Common myeloid progenitor, CD34-positive (primary cell): ENCODE measurements around the gene MLST8.

ENCODE experiments used
- CTCF ChIA-PET: fragments of 350-600 bp; sonication (Branson Sonifier 250); formaldehyde crosslinking; loops from one replicate; lab custom pipeline; 2021; ENCODE audit warnings: antibody characterized with exemption; lab: Charles Lee
- POLR2A ChIA-PET: fragments of 350-600 bp; sonication (Branson Sonifier 250); formaldehyde crosslinking; loops from one replicate; lab custom pipeline; 2021; ENCODE audit warnings: antibody characterized with exemption; lab: Charles Lee
- DNase-seq, 3 donors: peaks; one replicate each; pipeline versions ENCODE4 v3.0.0 to v3.0.0-alpha.2; 2013
- H3K27ac ChIP-seq, 2 experiments: 1 replicate in 1 of 2; 2 replicates in 1 of 2; pipeline ENCODE4 v1.7.0; 2013; ENCODE audit warnings: inconsistent platforms in 2 of 2, low read length in 2 of 2, mild to moderate bottlenecking in 2 of 2, low read depth in 1 of 2, moderate library complexity in 1 of 2; ENCODE audit not compliant: severe bottlenecking in 2 of 2, insufficient read depth in 1 of 2, poor library complexity in 1 of 2
- H3K27me3 ChIP-seq, 5 experiments: replicated peaks in 2 of 5; 1 replicate in 3 of 5; 2 replicates in 2 of 5; pipeline versions ENCODE4 v1.6.1 to v1.7.0; 2013; ENCODE audit warnings: low read length in 4 of 5, mild to moderate bottlenecking in 2 of 5, moderate library complexity in 2 of 5, inconsistent platforms in 1 of 5; ENCODE audit not compliant: insufficient read depth in 5 of 5, control insufficient read depth in 4 of 5
- H3K36me3 ChIP-seq, 4 experiments: 1 replicate in 2 of 4; 2 replicates in 2 of 4; pipeline versions ENCODE4 v1.6.1 to v1.7.0; 2013; ENCODE audit warnings: low read length in 3 of 4, control low read depth in 1 of 4, mild to moderate bottlenecking in 1 of 4; ENCODE audit not compliant: control insufficient read depth in 4 of 4, insufficient read depth in 4 of 4
- H3K4me1 ChIP-seq, 4 experiments: 1 replicate in 3 of 4; 2 replicates in 1 of 4; pipeline versions ENCODE4 v1.6.1 to v1.7.1; 2013; ENCODE audit warnings: low read length in 3 of 4, mild to moderate bottlenecking in 3 of 4, control low read depth in 1 of 4, inconsistent platforms in 1 of 4, moderate library complexity in 1 of 4; ENCODE audit not compliant: control insufficient read depth in 4 of 4, insufficient read depth in 4 of 4; ENCODE audit errors: control extremely low read depth in 1 of 4
- H3K4me3 ChIP-seq, 7 experiments: 1 replicate in 4 of 7; 2 replicates in 3 of 7; pipeline versions ENCODE4 v1.5.1 to v1.7.0; 2013; ENCODE audit warnings: mild to moderate bottlenecking in 7 of 7, low read length in 6 of 7, moderate library complexity in 6 of 7, inconsistent platforms in 2 of 7, low read depth in 2 of 7, control low read depth in 1 of 7; ENCODE audit not compliant: insufficient read depth in 4 of 7, control insufficient read depth in 1 of 7; ENCODE audit errors: extremely low read depth in 1 of 7
- H3K9me3 ChIP-seq, 5 experiments: 1 replicate in 4 of 5; 2 replicates in 1 of 5; pipeline versions ENCODE4 v1.6.1 to v1.7.1; 2013; ENCODE audit warnings: low read length in 4 of 5, mild to moderate bottlenecking in 2 of 5, inconsistent platforms in 1 of 5, low read depth in 1 of 5, moderate library complexity in 1 of 5; ENCODE audit not compliant: control insufficient read depth in 4 of 5, insufficient read depth in 2 of 5; ENCODE audit errors: control extremely low read depth in 1 of 5
- WGBS: methylation state at CpG from one replicate; pipeline ENCODE4 v1.1.5; 2013; ENCODE audit not compliant: insufficient coverage; 5-methylcytosine and 5-hydroxymethylcytosine counted together

The MLST8 gene

GRCh38 chr16:2243781-2244180 is 38.5 kb downstream of the MLST8 start:
- WGBS = 99% methylated on average over 9 of the region's 11 CpGs
- DNase-seq = no peak
- H3K36me3 ChIP-seq = peaks cover 10 to 48% (median 34%) of the 10 kb centered on the region in 4 experiments
- no peaks in the 10 kb centered on the region for H3K4me1 ChIP-seq
- peaks cover 0 to 1% (median 0%) of the 10 kb centered on the region in 5 experiments for H3K27me3 ChIP-seq
- H3K4me3 ChIP-seq = no peak overlapping the region
- POLR2A ChIA-PET = no interaction called here
- no peaks in the 10 kb centered on the region for H3K9me3 ChIP-seq
- no peak overlapping the region for H3K27ac ChIP-seq
- CTCF ChIA-PET = interaction anchor here (1.2 kb wide), 1 partner anchor 8 kb away, joined by 4 read pairs; no protein-coding TSS in a partner anchor

- 98% methylated on average over 17 of the region's 17 CpGs for WGBS
- ChIA-PET CTCF (interaction anchor here (1.0 kb wide), 1 partner anchor 225 kb away, joined by 3 read pairs; no protein-coding TSS in a partner anchor), POLR2A (no interaction called here)
- no peak for DNase-seq
- Histone ChIP-seq H3K9me3 (no peaks in the 10 kb centered on the region), H3K27me3 (no peaks in the 10 kb centered on the region), H3K36me3 (peaks cover 10 to 48% (median 34%) of the 10 kb centered on the region in 4 experiments), H3K4me1 (no peaks in the 10 kb centered on the region), H3K4me3 (no peak overlapping the region), H3K27ac (no peak overlapping the region)
These were observed 39.0 kb downstream of the MLST8 start for GRCh38 chr16:2244301-2244700.

- peaks cover 10 to 46% (median 34%) of the 10 kb centered on the region in 4 experiments for H3K36me3 ChIP-seq
- H3K9me3 ChIP-seq = no peaks in the 10 kb centered on the region
- no peaks in the 10 kb centered on the region for H3K27me3 ChIP-seq
- DNase-seq = no peak
- ChIA-PET CTCF (interaction anchor here (1.0 kb wide), 1 partner anchor 224 kb away, joined by 3 read pairs; no protein-coding TSS in a partner anchor), POLR2A (no interaction called here)
- H3K4me1 ChIP-seq = peaks cover 0 to 3% (median under 1%) of the 10 kb centered on the region in 4 experiments
- H3K27ac ChIP-seq = no peak overlapping the region
- H3K4me3 ChIP-seq = no peak overlapping the region
- WGBS = 97% methylated on average over 30 of the region's 30 CpGs
These were observed 39.9 kb downstream of the MLST8 start for GRCh38 chr16:2244926-2245795.

- Histone ChIP-seq H3K4me3 (no peak overlapping the region), H3K36me3 (peaks cover 10 to 46% (median 34%) of the 10 kb centered on the region in 4 experiments), H3K9me3 (no peaks in the 10 kb centered on the region), H3K27ac (no peak overlapping the region), H3K4me1 (peaks cover 3 to 10% (median 6%) of the 10 kb centered on the region in 4 experiments), H3K27me3 (no peaks in the 10 kb centered on the region)
- WGBS = 93% methylated on average over 18 of the region's 18 CpGs
- ChIA-PET CTCF (interaction anchor here (0.6 to 1.8 kb wide), 2 partner anchors 10 to 346 kb away, joined by 4 to 6 read pairs; no protein-coding TSS in a partner anchor), POLR2A (no interaction called here)
- DNase-seq = no peak
These were observed 41.1 kb downstream of the MLST8 start for GRCh38 chr16:2246301-2246885.

- ChIA-PET CTCF (interaction anchor here (0.9 to 2.2 kb wide), 12 partner anchors 11 to 228 kb away, joined by 3 to 12 read pairs (median 3); no protein-coding TSS in a partner anchor), POLR2A (interaction anchor here (0.9 to 2.0 kb wide), 4 partner anchors 15 to 103 kb away, joined by 3 to 5 read pairs (median 4); partner anchors contain the start of genes DNASE1L2, RAB26 and TRAF7)
- H3K9me3 ChIP-seq = no peaks in the 10 kb centered on the region
These were observed 45.5 kb downstream of the MLST8 start for GRCh38 chr16:2250652-2251295.

GRCh38 chr16:2251296-2252111 is 46.2 kb downstream of the MLST8 start, which contains the start of gene ECI1:
Gene ECI1 (minus strand): TSS chr16:2251587. CDS start chr16:2251566, 21 bp downstream.
- Histone ChIP-seq H3K4me3 (peak within 1 kb of the TSS; percentile 63 to 87 (median 75)), H3K36me3 (peaks cover 7 to 43% (median 28%) of the 10 kb centered on the region in 4 experiments), H3K27ac (peak within 1 kb of the TSS; percentile 46 to 81), H3K9me3 (no peaks in the 10 kb centered on the region), H3K4me1 (peaks cover 3 to 19% (median 14%) of the 10 kb centered on the region in 4 experiments), H3K27me3 (no peaks in the 10 kb centered on the region)
- DNase-seq = peak; percentile 84 to 91 (median 85)
- ChIA-PET CTCF (interaction anchor here (0.9 to 2.2 kb wide), 17 partner anchors 8 to 250 kb away, joined by 3 to 12 read pairs (median 4); partner anchors contain the start of gene DNASE1L2), POLR2A (interaction anchor here (0.9 to 2.0 kb wide), 4 partner anchors 16 to 104 kb away, joined by 3 to 4 read pairs (median 3); partner anchors contain the start of genes DNASE1L2, RAB26 and TRAF7)
- WGBS = 3% methylated on average over 84 of the region's 88 CpGs

More at GRCh38 chr16:2250652-2251295, 45.5 kb downstream of the MLST8 start:
- Histone ChIP-seq H3K4me3 (peak overlapping the region; percentile 63 to 87 (median 75)), H3K27ac (peak overlapping the region in 1 of 2 experiments; percentile 81), H3K36me3 (peaks cover 11 to 43% (median 29%) of the 10 kb centered on the region in 4 experiments), H3K27me3 (no peaks in the 10 kb centered on the region), H3K4me1 (peaks cover 3 to 19% (median 14%) of the 10 kb centered on the region in 4 experiments)
- WGBS = 16% methylated on average over 20 of the region's 35 CpGs
- DNase-seq = peak; percentile 18 to 61 (median 53)
